HAP-1 (cell line): ENCODE results near the gene MCM7.

Experiments
- DNase-seq, 2 experiments: peaks; one replicate each; pipeline ENCODE4 v3.0.0-alpha.2; 2016 to 2020; ENCODE audit warnings: low spot score in 2 of 2
- H3K27me3 ChIP-seq: fragments of 250-450 bp; sonication (Bioruptor Pico); 2 replicates; pipeline ENCODE4 v1.5.1; 2020; ENCODE audit warnings: low read depth, mild to moderate bottlenecking, moderate library complexity
- H3K36me3 ChIP-seq: fragments of 250-450 bp; sonication (Bioruptor Pico); replicated peaks from 2 replicates; pipeline ENCODE4 v1.5.1; 2020; ENCODE audit warnings: mild to moderate bottlenecking
- H3K4me1 ChIP-seq: fragments of 250-450 bp; sonication (Bioruptor Pico); 2 replicates; pipeline ENCODE4 v1.5.1; 2020; ENCODE audit warnings: mild to moderate bottlenecking
- H3K4me3 ChIP-seq: fragments of 250-450 bp; sonication (Bioruptor Pico); 2 replicates; pipeline ENCODE4 v1.5.1; 2020; ENCODE audit warnings: mild to moderate bottlenecking, moderate library complexity
- H3K9me3 ChIP-seq: fragments of 250-450 bp; sonication (Bioruptor Pico); 2 replicates; pipeline ENCODE4 v1.5.1; 2020; ENCODE audit warnings: mild to moderate bottlenecking, moderate library complexity
- in situ Hi-C: fragments of 300-500 bp; cut with MboI; formaldehyde crosslinking; loops from 3 replicates; pipeline ENCODE4 v1.14.3; 2020; ENCODE audit warnings: low sequenced_read_pairs, inconsistent platforms, mixed read lengths

The MCM7 gene

GRCh38 chr7:100061518-100062193, 39.5 kb downstream of the MCM7 start:
- H3K4me3 ChIP-seq: no peak overlapping the region
- peaks cover 47% of the 10 kb centered on the region for H3K36me3 ChIP-seq
- H3K4me1 ChIP-seq: no peaks in the 10 kb centered on the region
- H3K9me3 ChIP-seq: no peaks in the 10 kb centered on the region
- in situ Hi-C loops: no loop called here
- no peak for DNase-seq
- H3K27me3 ChIP-seq: no peaks in the 10 kb centered on the region

GRCh38 chr7:100059251-100059739, 41.9 kb downstream of the MCM7 start:
- Histone ChIP-seq H3K27me3 (no peaks in the 10 kb centered on the region), H3K4me1 (no peaks in the 10 kb centered on the region), H3K36me3 (peaks cover 42% of the 10 kb centered on the region), H3K4me3 (no peak overlapping the region), H3K9me3 (no peaks in the 10 kb centered on the region)
- in situ Hi-C loops: no loop called here
- DNase-seq: no peak

GRCh38 chr7:100057006-100057405, 44.2 kb downstream of the MCM7 start:
- in situ Hi-C loops: no loop called here
- H3K27me3 ChIP-seq: no peaks in the 10 kb centered on the region
- peaks cover 33% of the 10 kb centered on the region for H3K36me3 ChIP-seq
- H3K9me3 ChIP-seq: no peaks in the 10 kb centered on the region
- H3K4me3 ChIP-seq: no peak overlapping the region
- no peaks in the 10 kb centered on the region for H3K4me1 ChIP-seq
- DNase-seq: no peak

DNA sequence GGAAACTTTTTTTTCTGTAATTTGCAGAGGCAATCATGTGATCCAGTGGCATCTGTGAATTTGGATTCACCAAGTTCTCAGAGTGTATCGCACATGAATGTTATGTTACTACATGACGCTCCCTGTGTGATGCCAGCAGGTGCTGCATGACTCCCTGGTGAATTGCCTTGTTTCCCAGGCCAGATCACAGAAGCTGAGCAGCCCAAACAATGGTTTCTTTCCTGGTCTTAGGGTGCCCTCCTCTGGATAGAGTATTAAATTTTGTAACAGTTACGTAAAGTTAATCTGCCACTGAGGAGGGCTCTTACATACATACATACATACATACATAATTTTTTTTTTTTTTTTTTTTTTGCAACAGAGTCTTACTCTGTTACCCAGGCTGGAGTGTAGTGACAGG, 48.0 kb downstream of the MCM7 start:
- in situ Hi-C loops: no loop called here
- H3K36me3 ChIP-seq: peaks cover 16% of the 10 kb centered on the region
- H3K27me3 ChIP-seq: no peaks in the 10 kb centered on the region
- DNase-seq: peak; percentile 38 to 48
- no peaks in the 10 kb centered on the region for H3K9me3 ChIP-seq
- H3K4me1 ChIP-seq: peaks cover 9% of the 10 kb centered on the region
- no peak overlapping the region for H3K4me3 ChIP-seq

- H3K36me3 ChIP-seq: no peaks in the 10 kb centered on the region
- no peaks in the 10 kb centered on the region for H3K9me3 ChIP-seq
- in situ Hi-C loops: no loop called here
- no peak overlapping the region for H3K4me3 ChIP-seq
- H3K27me3 ChIP-seq: no peaks in the 10 kb centered on the region
- no peak for DNase-seq
- H3K4me1 ChIP-seq: peaks cover 9% of the 10 kb centered on the region
Observed at GRCh38 chr7:100051611-100052010, 49.6 kb downstream of the MCM7 start.

DNA sequence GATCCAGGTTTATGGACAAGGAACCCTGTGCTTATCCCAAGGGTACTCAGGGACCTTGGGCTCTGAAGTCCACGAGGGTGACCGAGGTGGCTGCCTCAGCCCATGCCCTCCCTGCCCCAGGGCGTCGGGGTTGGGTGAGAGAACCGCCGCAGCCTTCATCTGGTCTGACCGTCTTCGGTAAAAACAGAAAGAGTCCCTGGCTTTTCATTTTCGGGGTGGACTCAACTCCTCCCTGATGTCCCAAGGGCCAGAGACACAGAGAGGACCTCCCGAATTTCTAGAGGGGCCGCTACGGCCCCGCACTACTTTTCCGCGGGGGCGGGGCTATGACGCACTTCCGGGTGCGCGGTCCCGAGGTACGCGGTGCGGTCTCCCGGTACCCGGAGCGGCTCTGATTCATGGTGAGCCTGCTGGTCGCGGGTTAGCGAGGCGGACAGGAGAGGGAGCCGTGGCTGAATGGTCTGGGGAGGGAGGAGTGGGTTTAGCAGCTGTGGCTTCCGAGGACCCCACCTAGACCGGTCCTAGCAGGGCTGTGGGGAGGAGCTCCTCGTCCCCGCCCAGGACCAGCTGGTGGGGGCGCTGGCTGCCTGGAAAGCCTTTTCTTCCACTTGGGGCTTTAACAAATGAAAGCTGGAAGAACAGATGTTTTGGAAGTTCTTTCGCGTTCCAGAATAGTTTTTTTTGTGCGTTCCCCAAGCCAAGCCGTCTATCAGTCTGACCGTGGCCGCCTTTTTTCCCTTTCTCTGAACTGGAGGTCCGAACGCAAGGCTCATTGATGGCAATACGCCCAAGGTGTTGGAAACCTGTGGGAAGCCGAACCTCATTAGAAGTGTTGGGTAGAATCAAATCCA, 51.5 kb downstream of the MCM7 start, which contains the start of gene ZSCAN21:
Gene ZSCAN21, plus strand, starts transcription at position 334 of the 851 bp plus-strand sequence. CDS start 7,233 bp downstream, outside the sequence.
- Histone ChIP-seq H3K9me3 (no peaks in the 10 kb centered on the region), H3K4me3 (peak within 1 kb of the TSS; percentile 89), H3K36me3 (no peaks in the 10 kb centered on the region), H3K27me3 (no peaks in the 10 kb centered on the region), H3K4me1 (peaks cover 9% of the 10 kb centered on the region)
- in situ Hi-C loops: no loop called here
- peak; percentile 74 to 90 for DNase-seq

- no peaks in the 10 kb centered on the region for H3K9me3 ChIP-seq
- no peak for DNase-seq
- H3K4me3 ChIP-seq: no peak overlapping the region
- peaks cover 9% of the 10 kb centered on the region for H3K4me1 ChIP-seq
- H3K36me3 ChIP-seq: no peaks in the 10 kb centered on the region
- in situ Hi-C loops: no loop called here
- H3K27me3 ChIP-seq: no peaks in the 10 kb centered on the region
Observed at GRCh38 chr7:100048680-100049079, 52.5 kb downstream of the MCM7 start.

DNA sequence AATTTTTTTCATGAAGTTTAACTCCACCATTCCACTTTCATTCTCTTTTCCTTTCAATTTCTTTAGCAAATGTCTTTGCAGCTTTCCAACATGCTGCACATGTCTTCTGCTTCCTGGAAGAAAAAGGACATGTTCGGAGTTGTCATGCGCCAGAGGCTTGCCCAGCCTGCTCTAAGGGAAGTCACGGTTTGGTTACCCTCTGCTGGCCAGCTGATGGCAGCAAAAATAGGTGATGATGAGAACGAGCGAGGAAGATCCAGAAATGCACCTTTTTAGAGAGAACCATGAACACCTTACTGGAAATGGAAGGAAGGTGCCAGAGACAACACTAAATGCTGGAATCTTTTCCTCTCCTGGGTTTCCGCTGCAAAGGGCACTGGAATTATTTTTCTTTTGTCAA, 56.5 kb downstream of the MCM7 start:
- peaks cover 5% of the 10 kb centered on the region for H3K4me1 ChIP-seq
- H3K36me3 ChIP-seq: no peaks in the 10 kb centered on the region
- in situ Hi-C loops: no loop called here
- no peaks in the 10 kb centered on the region for H3K9me3 ChIP-seq
- H3K4me3 ChIP-seq: no peak overlapping the region
- H3K27me3 ChIP-seq: no peaks in the 10 kb centered on the region
- DNase-seq: peak in 1 of 2 experiments; percentile 24
